Subcutaneous adipose tissue (tissue), 4 donors: ENCODE results near the gene AURKAIP1. TPM values are rescaled to one million over a fixed set of nuclear protein-coding genes. Genes with fewer than 3 reads are reported as not detected.

Experiments
- CTCF ChIP-seq: fragments of 450-650 bp; IDR thresholded peaks from one replicate; pipeline ENCODE4 v1.5.1; 2016; ENCODE audit warnings: low read depth, mild to moderate bottlenecking, control low read depth, antibody characterized with exemption, moderate library complexity
- total RNA-seq, 4 donors: library from RNA; depleted of rRNA; stranded (reverse); fragments of >200 nt; gene quantifications; one replicate each; pipeline ENCODE4 v1.1.0, GENCODE V29; 2016

The AURKAIP1 gene
- total RNA-seq, 4 donors from 2014 or later, result 53.6 to 153 (median 83.5) TPM

DNA sequence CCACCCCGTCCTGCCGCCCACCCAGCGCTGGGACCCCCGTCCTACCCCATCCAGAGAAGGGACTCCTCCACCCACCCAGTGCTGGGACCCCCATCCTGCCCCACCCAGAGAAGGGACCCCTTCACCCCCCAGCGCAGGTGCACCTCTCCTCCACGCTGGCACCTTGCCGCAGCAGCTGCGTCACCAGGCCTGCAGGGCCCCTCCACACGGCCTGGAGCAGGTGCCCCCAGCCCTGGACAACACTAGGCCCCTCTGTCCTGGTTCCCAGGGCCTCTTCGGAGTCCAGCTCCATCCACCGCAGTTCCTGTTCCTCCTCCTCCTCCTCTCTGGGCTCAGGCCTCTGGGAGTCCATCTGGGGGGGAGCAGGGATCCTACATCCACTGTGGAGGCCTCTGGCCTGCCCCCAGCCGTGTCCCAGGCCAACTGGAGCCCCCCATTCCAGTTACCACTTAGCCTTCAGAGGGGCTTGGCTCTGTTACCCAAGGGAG lies 45.7 kb upstream of the AURKAIP1 start:
- TF ChIP-seq CTCF, result no peak

- no peak for TF ChIP-seq CTCF
These were observed 45.0 kb upstream of the AURKAIP1 start for GRCh38 chr1:1419813-1420653.

DNA sequence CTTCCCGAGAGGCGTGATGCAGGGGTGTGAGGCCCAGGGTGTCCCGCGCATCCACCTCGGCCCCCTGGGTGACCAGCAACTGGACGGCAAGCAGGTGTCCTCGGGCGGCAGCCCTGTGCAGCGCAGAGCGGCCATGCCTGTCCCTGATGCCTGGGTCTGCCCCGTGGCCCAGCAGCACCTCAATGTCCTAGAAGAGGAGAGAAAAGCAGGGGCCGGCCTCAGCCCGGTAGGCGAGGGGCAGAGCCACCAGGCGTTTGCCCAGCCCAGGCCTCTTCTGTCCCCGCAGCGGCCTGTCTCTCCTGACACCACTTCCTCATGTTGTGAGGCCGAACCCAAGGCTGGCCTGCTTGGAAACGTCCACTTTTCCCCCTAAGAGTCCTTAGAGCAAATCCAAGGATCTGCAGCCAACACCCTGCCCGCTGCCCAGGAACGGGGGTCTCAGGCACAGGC lies 44.4 kb upstream of the AURKAIP1 start:
- TF ChIP-seq CTCF, result no peak

- no peak for TF ChIP-seq CTCF
These were observed 43.7 kb upstream of the AURKAIP1 start for GRCh38 chr1:1418464-1419362.

- TF ChIP-seq CTCF, result no peak
These were observed 40.7 kb upstream of the AURKAIP1 start for GRCh38 chr1:1415751-1416150.

- no peak for TF ChIP-seq CTCF
These were observed 36.6 kb upstream of the AURKAIP1 start for GRCh38 chr1:1411626-1412025.
